HG03342 (cell line): ENCODE measurements around the gene CCDC159.
"Not testable (repeated sequence)": the region's sequence is repeated elsewhere in the genome, so short reads cannot be mapped to it uniquely, and the experiment has no call there.

Source experiments
- ATAC-seq: cut with Tn5 transposase; IDR thresholded peaks from one replicate; pipeline ENCODE4 v1.9.1; 2021; ENCODE audit warnings: mild to moderate bottlenecking, moderate library complexity; ENCODE audit not compliant: unreplicated experiment

The CCDC159 gene, protein sequence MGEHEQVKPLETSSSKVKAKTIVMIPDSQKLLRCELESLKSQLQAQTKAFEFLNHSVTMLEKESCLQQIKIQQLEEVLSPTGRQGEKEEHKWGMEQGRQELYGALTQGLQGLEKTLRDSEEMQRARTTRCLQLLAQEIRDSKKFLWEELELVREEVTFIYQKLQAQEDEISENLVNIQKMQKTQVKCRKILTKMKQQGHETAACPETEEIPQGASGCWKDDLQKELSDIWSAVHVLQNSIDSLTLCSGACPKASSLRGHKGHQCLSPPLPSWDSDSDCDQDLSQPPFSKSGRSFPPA

DNA sequence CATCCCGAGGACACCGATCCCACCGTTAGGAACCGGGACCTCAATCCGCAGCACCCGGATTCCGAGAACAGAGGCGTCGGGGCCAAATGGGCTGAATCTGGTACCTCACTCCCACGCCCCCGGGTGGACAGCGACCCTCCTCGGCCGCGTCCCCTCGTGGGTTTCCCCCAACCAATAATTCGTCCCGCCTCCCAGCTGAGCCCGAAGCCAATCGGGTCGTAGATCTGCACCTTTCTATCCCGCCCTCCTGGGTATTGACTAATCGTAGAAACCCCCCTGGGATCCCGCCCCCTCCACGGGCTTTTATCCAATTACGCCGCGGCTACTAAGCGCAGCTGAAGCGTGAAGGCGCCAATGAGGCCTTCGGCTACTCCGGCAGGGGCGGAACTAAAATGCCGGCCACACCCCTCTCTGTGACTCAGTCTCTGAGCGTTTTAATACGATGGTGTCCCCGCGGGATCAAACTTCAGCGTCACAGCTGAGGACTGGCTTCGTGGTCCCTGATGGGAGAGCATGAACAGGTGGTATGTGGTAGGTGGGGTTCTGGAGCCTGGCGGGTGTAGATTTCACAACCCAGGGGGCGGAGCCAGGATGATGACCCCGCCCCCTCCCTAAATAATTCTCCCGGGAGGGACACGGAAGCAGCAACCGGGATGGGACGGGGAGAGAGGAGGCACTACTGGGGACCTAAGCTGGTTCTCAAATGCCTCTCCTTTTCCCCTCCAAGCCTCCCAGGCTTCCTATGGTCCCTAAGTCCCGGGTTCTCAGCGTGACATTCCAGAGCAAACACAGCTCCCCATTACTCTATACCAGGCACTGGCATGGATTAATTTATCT lies at the start of gene CCDC159, which contains the start of gene TMEM205:
TSS of gene CCDC159 (plus strand) at position 416 of the 837 bp plus-strand sequence. CDS start at position 504, 88 bp downstream.
TSS of gene TMEM205 (minus strand) at position 165 of the 837 bp plus-strand sequence. CDS start 649 bp downstream, outside the sequence.
- peak; percentile 87 for ATAC-seq

- ATAC-seq, result no peak
These were observed 46.1 kb upstream of the CCDC159 start for GRCh38 chr19:11299946-11300810.

DNA sequence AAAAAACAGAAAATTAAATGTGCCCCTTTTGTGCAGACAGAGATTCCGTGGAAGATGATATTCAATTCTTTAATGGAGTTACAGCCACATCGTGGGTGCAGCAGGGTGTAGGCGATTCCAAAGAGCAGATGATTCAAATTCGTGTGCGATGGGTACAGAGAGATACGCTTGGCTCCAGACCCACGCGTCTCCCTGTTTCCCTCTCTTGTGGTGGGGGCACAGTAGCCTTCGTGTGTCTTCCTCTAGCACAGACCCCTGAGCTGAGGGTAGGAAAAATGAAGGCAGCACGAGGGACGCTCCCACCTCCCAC lies 45.6 kb upstream of the CCDC159 start:
- ATAC-seq, result no peak

- ATAC-seq, result no peak
These were observed 41.4 kb upstream of the CCDC159 start for GRCh38 chr19:11304936-11305335.

GRCh38 chr19:11306337-11306736 lies 40.0 kb upstream of the CCDC159 start:
- ATAC-seq, result no peak

GRCh38 chr19:11320278-11320995 lies 25.9 kb upstream of the CCDC159 start:
- ATAC-seq, result not testable (repeated sequence)

- no peak for ATAC-seq
These were observed 24.9 kb upstream of the CCDC159 start for GRCh38 chr19:11321191-11322126.

DNA sequence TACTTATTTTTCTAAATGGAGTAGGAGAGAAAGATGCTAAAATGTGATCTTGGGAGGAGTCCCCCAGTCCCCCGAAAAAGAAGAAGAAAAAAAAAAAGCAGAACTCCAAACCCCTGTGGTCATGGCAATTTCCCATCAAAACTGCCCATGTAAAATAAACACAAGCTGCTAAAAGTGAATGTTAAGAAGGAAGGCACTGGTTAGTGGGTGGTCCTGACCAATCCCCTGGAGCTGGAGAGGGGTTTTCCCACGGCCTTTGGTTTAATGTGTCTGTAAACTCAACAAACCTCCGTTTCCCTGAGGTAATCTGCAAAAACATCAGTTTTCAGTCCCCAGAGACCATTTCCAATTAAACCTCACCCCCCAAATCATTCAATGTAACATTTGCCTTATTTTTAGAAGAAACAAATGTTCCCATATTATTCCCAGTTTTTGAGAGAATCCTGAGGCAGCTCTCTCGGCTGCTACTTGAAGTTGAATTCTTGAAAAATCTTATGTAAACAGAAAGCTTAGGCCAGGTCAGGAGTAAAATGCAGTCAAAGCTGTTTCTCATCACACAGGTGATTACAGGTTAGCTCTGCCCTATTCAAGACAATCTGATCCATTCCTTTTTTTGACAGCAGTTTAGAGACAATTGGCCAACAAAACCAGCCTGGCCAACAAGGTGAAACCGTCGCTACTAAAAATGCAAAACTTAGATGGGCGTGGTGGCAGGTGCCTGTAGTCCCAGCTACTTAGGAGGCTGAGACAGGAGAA lies 23.9 kb upstream of the CCDC159 start:
- ATAC-seq, result no peak

- ATAC-seq, result no peak
These were observed 22.7 kb upstream of the CCDC159 start for GRCh38 chr19:11323601-11324078.

DNA sequence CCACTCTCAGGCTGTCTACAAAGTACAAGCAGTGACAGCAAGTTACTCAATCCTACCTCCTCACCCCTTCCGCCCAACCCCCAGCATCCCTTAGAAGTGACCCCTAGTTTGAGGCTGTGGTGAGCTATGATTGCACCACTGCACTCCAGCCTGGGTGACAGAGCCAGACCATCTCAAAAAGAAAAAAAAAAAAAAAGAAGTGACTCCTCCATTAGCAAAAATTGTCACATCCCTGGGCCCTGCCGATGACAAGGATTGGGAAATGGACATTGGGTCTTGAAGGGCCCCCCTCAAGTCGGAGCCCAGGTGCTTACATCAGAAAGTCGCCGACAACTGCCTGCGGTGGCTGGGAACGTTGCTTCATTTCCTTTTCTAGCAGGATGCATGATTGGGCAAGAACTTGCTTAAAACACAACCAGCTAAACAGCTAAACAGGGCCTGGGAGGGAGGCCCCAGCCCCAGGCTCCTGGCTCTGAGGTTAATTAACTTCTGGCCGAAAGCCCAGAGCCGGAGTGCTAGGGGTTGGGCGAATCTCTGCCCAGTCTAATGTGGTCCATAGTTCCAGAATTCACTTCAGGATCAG lies 22.1 kb upstream of the CCDC159 start:
- peak; percentile 56 for ATAC-seq

- ATAC-seq, result no peak
These were observed 21.4 kb upstream of the CCDC159 start for GRCh38 chr19:11324748-11325389.

DNA sequence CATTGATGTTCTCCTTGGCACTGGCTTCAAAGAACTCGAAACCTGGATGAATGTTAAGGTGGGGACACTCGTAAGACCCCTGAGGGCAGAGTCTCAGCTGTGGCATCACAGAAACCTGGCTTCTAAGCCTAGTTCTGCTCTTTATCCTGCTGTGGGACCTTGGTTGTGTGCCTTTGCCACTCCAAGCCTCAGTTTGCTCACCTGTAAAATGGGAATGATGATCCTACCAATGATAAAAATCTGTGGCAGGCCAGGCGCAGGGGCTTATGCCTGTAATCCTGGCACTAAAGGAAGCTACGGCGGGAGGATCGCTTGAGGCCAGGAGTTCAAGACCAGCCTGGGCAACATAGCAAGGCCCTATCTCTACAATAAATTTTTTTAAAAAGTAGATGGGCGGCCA lies 20.8 kb upstream of the CCDC159 start:
- ATAC-seq, result no peak

DNA sequence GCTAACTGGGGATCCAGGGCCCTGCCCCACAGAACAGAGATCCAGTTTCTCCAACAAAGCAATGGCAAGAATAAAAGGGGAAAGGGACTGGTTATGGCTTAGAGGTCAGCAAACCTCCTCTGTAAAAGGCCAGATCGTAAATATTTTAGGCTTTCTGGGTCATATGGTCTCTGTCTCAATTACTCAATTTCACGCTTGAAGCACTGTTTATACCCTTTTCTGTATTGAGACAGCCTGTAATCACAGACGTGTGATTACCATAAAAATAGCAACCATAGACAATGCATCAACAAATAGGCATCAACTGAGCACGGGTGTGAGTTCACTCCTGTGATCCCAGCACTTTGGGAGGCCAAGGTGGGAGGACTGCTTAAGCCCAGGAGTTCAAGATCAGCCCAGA lies 16.2 kb upstream of the CCDC159 start:
- no peak for ATAC-seq

- ATAC-seq, result no peak
These were observed 14.8 kb upstream of the CCDC159 start for GRCh38 chr19:11331502-11331901.

DNA sequence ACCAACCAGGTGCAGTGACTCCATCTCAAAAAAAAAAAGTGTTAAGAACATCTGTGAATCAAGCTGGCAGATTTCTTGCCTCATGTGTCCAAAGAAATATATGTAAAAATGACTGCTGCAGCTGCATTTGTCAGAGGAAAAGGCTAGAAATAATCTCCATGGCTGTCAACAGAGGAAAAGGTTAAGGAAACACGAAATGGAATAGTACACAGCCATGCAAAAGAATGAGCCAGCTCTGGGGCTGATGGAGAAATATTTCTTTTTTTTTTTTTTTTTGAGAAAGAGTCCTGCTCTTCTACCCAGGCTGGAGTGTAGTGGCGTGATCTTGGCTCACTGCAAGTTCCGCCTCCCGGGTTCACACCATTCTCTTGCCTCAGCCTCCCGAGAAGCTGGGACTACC lies 13.5 kb upstream of the CCDC159 start:
- ATAC-seq, result no peak

DNA sequence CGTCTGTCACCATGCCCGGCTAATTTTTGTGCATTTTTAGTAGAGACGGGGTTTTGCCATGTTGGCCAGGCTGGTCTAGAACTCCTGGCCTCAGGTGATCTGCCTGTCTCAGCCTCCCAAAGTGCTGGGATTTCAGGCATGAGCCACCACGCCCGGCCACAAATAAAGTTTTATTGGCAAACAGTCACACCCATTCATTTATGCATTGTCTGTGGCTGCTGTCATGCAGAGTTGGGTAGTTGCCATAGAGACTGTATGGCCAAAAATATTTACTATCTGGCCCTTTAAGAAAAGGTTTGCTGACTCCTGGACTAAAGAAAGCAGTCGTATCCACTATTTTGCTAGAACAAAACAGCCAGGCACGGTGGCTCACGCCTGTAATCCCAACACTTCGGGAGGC lies 12.5 kb upstream of the CCDC159 start:
- not testable (repeated sequence) for ATAC-seq

DNA sequence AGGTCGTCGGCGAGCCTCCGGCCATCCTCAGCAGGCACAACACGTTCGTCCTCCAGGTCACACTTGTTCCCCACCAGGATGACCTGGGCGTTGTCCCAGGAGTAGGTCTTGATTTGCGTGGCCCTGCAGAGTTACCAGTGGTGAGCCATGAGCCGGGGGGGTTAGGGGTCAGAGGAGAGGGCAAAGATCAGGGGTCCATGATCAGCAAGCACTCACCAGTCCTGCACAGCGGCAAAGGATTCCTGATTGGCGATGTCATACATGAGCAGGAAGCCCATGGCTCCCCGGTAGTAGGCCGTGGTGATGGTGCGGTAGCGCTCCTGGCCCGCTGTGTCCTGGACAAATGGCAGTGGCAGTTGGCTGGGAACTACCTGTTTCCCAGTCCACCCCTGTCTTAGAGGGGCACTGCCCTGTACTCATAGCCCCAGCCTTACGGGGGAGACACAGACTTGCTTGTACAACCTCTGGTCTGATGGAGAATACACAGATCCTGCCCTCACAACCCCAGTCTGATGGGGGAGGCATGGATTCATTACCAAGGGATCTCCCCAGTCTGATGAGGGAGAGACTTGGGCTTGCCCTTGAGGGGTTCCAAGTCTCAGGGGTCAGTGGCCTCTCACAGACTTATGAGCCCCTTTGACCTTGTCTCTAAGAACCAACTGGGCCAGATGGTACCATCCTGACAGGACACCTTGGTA lies 10.7 kb upstream of the CCDC159 start:
- ATAC-seq, result no peak
